Pulmonary artery endothelial cell (primary cell): ENCODE data around the gene UVSSA. TPM values are rescaled to one million over a fixed set of nuclear protein-coding genes. Genes with fewer than 3 reads are reported as not detected.
"Not testable (repeated sequence)": the region's sequence is repeated elsewhere in the genome, so short reads cannot be mapped to it uniquely, and the experiment has no call there.

Experiments
- DNase-seq: peaks from one replicate; pipeline ENCODE4 v3.0.0-alpha.2; 2011; ENCODE audit warnings: low read depth, low spot score
- total RNA-seq: library from RNA; depleted of rRNA; stranded (reverse); fragments of >200 nt; gene quantifications from 2 replicates; pipeline ENCODE4 v1.2.3, GENCODE V29; 2014

UVSSA gene
- total RNA-seq, 1 donor from 2014 or later = 4.2 TPM

DNA sequence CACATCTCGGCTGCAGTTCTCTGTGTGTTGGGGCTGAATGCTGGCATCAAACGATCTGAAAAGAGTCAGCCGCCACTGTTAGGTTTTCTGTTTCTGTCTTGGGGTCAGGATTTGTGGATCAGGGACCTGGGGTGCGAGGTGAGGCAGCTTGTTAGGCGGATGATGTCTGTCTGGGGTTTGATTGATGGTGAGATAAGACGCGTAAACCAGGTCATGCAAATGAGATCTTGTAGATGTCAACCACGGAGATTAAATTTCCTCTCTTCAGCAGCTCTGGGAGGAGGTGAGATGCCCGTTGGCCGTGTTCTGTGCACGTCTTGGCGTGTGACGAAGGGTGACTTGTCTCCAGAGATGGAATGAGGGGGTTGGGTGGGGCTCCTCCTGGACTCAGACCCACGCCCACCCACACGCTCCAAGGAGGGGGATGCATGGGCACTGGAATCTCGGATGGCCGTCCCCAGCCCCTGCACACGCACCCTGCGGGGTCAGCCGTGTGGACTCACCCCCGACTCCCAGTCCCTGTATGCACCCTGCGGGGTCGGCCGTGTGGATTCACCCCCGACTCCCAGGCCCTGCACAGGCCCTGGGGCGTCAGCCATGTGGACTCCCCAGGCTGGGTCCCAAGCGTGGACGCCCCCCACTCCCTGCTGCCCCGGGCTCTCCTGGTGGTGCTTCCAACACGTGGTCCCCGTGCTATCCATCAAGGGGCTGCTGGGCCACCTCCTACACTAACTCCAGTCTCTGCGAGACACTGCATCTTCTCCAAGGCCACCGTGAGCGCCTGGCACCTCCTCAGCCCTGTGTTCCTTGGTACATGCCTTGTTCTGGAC lies 16.0 kb upstream of the UVSSA start:
- no peak for DNase-seq

DNA sequence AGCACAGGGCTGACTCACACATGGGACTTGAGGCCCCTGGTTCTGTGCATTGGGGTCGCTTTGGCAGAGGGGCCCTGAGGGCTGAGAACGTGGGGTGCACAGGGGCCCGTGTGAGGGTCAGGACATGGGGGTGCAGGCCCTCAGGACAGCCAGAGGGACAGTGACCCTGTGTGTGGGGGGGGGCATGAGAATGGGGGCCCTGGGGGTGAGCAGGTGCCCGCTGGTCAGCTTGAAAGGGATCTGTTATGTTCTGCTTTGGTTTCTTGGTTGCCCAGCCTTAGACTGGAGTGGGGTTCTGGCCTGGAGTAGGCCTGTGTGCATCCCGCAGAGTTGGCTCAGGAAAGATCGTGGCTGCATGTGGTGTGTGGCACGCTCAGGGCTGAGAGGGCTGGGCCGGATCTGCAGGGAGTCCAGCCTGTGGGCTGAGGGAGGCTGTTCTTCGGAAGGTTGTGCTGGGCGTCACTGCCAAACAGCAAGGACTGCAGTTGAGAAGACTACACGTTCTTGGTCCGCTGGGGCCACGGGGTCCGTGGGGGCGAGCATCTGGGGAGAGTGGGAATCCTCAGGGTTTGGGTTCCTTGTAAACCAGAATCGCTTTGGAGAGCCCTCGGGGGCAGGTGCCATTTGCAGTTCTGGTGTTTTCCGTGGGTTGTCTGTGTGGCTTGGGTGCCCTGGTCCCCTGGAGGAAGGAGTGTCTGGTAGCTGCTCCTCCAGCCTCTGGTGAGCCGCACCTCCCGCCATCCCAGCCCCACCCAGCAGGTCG lies 15.2 kb upstream of the UVSSA start:
- no peak for DNase-seq

DNA sequence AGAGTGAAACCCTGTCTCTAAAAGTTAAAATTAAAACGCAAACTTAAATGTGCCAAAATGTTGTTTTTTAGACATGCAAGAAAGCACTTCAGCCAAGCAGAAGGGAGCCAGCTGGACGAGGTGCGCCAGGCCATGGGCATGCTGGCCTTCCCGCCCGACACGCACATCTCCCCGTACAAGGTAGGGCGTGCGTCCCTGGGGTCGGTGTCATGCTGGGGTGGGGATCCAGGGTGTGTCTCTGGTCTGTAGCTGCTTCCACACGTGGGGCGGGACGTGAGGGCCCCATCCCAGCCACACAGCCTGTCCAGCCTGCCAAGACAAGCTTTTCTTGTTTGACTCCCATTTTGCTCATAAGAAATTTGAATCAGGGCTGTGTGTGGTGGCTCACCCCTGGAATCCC lies 14.3 kb upstream of the UVSSA start:
- DNase-seq = no peak

DNA sequence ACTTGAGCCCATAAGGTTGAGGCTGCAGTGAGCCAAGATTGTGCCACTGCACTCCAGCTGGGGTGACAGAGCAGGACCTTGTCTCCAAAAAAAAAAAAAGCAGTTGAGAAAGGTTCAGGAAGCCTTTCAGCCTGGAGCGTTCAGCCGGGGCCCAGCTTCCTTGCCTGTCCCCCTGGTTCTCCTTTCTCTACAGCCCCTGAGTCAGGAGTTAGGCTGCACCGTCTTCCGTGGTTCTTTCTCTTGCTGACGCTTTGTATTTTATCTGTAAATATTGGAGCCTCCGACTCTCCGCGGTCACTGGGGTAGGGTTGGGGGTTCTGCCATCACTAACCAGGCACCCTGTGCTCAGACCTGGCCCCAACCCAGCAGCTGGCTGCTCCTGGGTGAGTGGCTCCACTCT lies 13.8 kb upstream of the UVSSA start:
- DNase-seq = no peak

DNA sequence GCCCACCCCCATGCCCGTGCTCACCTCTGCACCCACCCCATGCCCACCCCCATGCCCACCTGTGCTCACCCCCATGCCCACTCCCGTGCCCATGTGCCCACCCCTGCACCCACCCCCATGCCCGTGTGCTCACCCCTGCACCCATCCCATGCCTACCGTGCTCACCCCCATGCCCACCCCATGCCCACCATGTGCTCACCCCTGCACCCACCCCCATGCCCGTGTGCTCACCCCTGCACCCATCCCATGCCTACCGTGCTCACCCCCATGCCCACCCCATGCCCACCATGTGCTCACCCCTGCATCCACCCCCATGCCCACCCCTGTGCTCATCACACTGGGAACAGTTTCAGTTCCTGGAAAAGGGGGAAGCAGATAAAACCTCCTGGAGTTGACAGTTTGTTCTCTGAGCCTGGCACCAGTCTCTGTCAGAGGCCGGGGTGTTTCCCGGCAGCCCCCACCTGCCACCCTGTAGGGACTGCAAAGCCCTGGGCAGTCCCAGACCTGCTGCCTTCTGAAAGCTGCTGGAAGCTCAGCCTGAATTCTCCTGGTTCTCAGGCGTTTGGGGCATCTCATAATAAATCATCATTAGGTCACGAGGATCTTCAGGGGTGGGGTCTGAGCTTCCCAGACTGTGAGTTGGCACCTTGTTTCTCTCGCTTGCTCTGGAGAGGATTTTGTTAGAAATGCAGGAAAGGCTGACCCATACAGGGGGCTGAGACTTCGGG lies 13.0 kb upstream of the UVSSA start:
- not testable (repeated sequence) for DNase-seq

DNA sequence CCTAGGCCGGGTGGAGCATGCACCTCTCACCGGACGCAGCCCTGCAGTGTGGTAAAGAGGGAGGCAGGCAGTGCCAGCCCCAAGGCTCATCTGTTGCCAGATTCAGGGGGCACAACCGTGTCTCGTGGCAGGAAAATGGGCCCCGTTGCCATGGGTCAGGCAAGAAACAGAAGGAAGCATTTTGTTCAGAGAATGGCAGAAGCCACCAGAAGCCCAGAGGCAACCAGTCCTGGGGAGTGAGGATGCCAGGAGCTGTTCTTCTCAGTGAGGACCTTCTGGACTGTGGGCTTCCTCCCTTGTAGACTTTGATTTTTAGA lies 12.5 kb upstream of the UVSSA start:
- DNase-seq = no peak

DNA sequence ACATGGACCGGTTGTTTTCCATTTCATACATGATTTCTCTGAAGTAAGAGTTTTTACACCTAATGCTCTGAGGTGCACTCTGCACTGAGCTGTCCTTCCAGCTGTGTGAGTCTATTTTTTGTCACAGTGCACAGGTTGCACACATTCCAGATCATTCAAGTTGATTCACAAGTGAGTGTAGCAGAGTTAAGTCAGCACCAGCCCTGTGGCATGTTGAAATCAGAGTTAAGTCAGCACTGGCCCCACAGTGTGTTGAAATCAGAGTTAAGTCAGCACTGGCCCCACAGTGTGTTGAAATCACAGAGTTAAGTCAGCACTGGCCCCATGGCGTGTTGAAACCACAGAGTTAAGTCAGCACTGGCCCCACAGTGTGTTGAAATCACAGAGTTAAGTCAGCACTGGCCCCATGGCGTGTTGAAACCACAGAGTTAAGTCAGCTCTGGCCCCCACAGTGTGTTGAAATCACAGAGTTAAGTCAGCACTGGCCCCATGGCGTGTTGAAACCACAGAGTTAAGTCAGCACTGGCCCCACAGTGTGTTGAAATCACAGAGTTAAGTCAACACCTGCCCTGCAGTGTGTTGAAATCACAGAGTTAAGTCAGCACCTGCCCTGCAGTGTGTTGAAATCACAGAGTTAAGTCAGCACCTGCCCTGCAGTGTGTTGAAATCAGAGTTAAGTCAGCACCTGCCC lies 11.7 kb upstream of the UVSSA start:
- not testable (repeated sequence) for DNase-seq

DNA sequence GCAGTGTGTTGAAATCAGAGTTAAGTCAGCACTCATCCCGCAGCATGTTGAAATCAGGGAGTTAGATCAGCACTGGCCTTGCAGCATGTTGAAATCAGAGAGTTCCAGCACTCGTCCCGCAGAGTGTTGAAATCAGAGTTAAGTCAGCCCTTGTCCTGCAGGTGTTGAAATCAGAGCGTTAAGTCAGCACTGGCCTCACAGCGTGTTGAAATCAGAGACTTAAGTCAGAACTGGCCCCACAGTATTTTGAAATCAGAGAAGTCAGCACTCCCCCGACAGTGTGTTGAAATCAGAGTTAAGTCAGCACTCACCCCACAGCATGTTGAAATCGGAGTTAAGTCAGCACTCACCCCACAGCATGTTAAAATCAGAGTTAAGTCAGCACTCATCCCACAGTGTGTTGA lies 10.9 kb upstream of the UVSSA start:
- no peak for DNase-seq

DNA sequence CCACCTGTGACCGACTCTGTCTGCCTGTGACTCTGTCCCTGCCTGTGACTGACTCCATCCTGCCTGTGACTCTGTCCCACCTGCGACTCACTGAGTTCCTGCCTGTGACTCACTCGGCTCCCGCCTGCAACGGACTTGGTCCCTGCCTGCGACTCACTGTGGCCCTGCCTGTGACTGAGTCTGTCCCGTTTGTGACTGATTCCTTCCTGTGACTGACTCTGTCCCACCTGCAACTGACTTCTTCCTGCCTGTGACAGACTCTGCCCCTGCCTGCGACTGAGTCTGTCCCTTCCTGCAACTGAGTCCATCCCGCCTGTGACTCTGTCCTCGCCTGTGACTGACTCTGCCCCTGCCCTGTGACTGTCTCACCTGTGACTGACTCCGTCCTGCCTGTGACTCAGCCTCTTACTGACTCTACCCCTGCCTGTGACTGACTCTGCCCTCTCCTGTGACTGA lies 9.6 kb upstream of the UVSSA start:
- DNase-seq = no peak

DNA sequence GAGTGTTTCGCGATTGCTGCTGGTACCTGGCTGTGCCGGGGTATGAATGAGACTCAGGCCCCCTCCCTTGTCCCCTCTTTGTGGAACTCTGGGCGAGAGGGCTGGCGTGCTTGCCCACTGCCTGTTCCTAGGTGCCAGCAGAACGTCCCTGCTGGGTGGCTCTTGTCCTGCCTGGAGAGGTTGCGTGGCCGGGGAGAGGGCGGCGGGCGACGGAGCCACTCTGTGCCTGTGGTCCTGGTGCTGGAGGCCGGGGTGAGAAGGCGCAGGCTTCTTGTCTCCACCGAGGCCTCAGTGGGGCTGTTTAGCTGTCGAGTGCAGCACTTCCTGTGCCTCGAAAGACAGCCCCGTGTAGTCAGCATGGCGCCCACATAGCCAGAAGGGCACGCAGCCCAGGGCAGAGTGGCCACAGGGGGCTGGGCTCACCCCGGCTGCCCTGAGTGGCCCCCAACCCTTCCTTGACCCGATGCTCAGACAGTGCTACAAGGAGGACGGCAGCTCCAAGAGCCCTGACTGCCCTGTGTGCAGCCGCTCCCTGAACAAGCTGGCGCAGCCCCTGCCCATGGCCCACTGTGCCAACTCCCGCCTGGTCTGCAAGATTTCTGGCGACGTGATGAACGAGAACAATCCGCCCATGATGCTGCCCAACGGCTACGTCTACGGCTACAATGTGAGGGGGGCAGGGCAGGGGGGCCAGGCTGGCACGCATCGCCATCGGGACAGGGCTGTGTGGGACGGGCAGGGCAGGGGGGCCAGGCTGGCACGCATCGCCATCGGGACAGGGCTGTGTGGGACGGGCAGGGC lies 8.9 kb upstream of the UVSSA start:
- DNase-seq = no peak

DNA sequence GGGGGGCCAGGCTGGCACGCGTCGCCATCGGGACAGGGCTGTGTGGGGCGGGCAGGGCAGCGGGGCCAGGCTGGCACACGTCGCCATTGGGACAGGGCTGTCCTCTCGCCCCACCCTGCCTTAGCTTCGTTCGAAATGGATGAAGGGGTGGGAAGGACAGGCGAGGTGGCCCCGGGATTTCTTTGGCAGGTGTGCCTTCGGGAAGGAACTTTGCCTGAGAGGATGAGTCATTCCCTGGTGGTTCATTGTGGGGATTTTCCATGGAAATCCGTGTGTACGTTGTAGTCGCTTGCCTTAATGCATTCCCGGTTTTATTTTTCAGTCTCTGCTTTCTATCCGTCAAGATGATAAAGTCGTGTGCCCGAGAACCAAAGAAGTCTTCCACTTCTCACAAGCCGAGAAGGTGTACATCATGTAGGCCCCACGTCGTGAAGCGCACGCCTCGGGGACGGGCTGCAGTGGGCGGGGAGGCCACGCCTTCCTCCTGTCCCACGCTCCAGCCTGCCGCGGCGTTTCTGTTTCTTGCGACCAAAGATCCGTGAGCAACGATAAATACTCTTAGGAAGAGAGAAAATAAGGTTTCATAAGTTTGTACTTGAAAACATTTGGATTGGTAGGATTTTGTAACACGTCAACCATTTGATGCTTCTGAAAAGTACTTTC lies 8.1 kb upstream of the UVSSA start:
- no peak for DNase-seq

DNA sequence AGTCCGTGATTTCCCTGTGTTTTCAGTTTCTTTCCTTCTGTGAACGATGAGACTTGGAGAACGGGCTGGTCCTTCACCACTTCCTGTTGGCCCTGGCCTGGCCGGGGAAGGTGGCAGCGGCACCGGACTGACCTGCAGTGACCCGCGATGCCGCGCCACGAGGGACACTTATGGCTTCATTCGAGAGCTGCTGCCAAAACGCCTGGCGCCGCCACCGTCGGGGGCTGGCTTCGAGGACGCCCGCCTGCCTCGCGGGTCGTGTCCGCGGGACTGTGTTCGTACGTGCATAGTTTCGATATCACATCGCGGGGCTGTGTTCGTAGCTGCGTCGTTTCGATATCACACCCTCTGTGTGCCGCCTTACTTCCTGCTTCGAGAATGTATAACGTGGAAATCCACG lies 7.5 kb upstream of the UVSSA start:
- DNase-seq = no peak

DNA sequence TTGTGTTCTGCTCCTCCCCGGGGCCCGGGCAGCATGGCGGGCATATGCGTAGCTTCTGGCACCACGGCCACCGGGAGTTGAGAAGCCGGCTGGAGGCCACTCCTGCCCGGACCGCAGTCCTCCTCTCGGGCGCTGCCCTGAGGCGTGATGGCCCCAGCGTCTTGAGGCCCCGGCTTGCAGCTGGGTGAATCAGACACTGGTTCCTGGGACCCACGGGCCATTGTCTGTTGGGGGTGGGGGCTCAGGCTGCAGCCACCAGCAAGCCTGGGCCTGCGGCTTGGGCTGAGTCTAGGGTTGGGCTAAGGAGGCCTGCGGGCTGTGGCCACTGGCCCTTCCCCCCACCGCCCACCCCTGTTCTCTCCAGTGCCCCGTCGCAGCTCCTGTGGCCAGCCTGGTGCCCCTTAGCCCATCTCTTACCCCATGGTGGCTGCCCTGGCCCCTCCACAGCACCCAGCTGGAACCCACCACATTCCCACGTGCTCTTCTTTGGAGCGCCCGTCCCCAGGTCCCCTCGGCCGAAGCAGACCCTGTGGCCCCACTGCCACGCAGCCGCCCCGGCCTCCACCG lies 6.7 kb upstream of the UVSSA start:
- DNase-seq = no peak

DNA sequence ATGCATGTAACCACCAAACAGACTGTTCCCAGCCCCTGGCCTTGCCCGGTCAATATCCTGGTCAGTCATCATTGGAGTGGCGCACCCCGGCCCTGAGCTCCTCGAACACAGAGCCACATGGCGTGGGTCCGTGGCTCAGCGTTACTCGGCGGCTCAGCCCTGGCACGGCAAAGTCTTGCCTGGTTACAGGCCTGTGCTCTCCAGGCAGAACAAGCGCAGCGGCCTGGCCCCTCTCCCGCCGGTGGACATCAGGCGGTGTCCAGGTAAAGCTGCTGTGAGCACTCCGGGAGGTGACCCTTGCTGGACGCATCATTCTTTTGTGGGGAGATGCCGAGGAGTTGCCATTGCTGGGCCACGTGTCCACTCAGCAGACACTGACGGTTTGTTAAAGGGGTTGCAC lies 6.1 kb upstream of the UVSSA start:
- DNase-seq = no peak

DNA sequence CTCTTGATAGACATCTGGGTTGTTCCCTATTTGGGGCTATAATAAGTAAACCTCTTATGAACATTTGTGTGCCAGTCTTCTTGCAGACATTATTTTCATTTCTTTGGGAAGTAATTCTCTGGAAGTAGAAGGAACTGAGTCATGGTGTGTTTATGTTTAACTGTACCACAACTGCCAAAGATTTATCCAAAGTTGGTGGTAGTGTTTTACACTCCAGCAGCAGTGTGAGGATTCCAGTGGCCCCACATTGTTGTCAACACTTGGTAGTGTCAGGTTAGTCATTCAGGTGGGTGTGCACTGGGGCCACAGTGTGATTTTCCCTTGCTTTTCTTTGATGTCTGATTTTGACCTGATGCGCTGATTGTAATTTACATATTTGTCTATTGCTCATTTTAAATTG lies 5.0 kb upstream of the UVSSA start:
- no peak for DNase-seq

DNA sequence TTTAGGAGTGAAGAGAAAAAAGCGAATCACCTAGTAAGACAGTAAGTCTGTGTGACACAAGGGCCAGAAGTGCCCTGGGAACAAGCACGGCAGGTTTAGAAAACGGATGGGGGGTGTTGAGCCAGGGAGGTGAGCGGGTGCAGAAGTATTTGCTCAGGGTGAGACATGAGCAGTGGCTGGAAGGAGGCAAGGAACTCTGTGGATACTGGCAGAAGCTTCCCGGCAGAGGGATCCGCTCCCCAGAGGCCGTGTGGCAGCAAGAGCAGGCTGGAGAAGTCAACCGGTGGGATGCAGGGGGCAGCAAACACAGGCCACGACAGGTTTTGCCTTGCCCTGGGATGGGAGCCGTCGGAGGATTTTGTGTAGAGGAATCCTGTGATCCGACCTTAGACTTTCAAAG lies 2.3 kb upstream of the UVSSA start:
- DNase-seq = no peak

DNA sequence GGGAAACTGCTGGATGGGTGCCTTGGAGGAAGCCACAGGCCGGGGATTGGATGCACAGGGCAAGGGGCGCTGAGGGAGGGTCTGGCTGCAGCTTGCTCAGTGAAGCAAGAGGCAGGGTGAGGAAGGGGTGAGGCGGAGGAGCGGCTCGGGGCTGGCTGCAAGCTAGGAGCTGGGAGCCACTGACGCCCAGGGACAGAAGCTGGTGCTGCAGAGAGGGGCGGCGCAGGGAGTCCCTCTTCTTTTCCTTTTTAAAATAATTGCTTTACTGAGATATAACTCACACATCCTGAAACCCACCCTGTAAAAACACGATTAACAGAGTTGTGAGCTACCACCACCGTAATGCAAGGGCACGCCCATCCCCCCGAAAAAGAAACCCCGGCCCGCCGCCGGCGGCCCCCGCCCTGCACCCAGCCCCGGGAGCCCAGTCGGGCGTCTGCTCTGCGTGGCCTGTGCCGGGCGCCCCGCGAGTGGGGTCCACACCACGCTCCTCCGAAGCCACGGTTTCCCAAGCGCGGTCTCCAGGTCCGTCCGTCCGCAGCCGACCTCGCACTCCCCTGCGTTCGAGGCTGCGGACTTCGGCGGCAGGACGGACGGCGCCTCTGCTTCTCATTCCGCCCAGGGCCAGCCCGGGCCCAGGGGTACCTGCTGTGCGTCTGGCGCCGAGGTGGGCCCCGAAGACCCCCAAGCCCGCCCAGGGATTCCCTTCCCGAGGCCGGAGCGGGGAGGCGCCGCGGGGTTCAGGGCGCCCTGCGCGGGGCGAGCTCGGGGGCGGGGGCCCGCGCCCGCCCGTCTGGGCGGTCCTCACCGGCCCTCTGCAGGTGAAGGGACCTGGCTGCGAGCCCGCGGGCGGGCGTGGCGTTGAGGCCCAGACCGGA lies 866 bp upstream of the UVSSA start:
- no peak for DNase-seq

DNA sequence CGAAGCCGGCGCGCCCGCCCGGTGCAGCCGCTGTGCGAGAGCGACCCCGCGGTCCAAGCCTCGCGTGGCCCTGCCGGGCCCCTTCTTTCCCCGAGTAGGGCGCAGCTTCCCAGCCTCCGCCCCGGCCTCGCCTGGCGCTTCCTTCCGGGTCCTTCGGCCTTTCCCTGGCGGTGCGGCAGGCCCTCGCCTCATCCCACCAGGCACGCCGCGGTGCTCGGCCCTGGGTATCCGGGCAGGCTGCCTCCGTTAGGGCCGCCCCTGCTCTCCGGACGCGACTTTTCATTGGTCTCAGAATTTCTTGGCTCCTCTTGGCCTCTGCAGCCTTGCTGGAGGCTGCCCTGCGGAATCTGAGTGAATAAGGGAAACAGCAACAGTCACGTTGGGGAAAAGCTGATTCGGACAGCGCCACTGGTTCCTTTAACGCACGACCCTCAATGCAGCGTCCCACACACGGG lies 429 bp downstream of the UVSSA start:
- DNase-seq = peak; percentile 47

DNA sequence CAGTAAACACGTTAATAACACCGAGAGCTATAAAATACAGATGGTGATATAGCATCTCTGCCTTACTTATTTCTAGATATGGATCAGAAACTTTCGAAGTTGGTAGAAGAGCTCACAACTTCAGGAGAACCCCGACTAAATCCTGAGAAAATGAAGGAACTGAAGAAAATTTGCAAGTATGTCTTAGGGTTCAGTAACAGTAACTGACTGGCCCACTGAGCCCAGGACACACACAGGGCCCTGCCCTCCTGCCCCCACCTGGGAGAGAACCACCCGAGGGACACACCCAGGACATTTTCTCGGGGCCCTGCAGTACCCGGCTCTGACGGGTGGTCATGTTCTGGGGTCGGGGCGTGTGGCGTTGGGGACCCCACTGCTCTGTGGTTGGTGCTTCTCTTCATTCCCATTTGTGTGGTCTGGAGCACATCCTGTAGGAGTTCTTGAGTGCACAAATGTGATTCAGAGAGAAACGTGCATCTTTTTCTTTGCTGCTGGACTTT lies 1.1 kb downstream of the UVSSA start:
- DNase-seq = no peak
